Measurements from ENCODE around the gene TRAF7.
"Not testable (repeated sequence)": the region's sequence is repeated elsewhere in the genome, so short reads cannot be mapped to it uniquely, and the experiment has no call there.

DNA sequence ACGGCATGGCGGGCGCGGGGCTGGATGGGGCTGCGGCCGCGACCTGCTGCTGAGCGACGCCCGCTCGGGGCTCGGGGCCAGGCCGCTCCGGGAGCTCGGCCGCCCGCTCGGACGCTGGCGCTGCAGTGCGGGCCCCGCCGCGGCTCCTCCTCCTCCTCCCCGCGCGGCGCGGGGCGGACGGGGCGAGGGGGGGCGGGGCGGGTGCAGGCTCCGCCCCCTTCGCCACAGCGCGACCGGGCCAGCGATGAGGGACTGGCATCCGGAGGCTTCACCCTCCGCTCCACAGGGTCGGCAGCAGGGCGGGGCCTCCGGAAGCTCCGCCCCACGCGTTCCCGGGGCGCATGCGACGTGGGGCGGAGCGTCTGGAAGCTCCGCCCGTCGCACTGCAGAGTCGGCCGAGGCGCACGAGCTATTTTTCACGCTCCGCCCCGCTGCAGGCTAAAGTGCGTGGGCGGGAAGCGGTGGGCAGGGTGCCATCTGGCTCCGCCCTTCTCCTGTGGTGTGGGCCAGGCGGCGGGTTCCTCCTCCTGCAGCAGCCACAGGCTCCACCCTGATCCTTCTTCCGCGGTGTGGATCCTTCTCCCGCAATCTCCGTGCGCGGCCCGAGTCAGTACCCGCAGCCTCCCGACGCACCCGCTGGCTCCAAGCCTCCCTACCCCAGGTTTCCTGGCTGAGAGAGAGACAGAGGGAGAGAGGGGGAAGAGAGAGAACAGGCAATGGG is 19.7 kb upstream of the TRAF7 start, which contains the start of gene PKD1:
- peak; percentile 49 for TF ChIP-seq POLR2A (IDR thresholded peaks at IDR 0.05)
- not testable (repeated sequence) for TF ChIP-seq CTCF (IDR thresholded peaks at IDR 0.05)
